GM19238 (cell line): Measurements from ENCODE around the gene SIRT7.

ENCODE experiments used
- DNase-seq: peaks from one replicate; pipeline ENCODE4 v3.0.0; 2011; ENCODE audit warnings: low spot score; ENCODE audit not compliant: insufficient read length

The SIRT7 gene

DNA sequence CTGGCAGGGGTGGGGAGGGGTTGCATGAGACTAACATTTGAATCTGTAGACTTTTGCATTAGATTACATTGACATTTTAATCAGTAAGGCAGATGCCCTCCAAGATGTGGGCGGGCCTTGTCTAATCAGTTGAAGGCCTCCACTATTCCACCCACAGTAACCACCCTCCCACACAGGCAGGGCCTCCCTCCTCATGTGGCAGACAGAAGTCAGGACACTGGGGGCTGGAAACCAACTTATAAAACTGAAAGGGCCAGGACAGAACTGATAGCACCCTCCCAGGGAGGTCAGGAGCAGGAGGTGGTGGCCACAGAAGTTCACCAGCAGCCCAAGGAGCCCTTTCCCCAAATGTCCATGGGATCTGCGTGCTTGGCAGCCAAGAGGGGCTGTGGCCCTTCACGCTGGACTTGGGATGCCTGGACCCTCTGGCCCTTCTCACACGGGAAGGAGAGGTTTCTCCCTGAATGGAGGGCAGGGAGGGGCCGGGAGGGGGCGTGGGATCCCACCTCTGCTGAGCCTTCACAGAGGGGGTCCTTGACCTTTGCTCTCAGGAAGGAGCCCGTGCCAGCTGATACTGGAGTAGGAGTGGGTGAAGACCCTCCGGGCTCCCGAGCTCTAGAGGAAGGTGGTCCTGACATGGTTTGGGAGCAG, 14.5 kb upstream of the SIRT7 start:
- no peak for DNase-seq

DNA sequence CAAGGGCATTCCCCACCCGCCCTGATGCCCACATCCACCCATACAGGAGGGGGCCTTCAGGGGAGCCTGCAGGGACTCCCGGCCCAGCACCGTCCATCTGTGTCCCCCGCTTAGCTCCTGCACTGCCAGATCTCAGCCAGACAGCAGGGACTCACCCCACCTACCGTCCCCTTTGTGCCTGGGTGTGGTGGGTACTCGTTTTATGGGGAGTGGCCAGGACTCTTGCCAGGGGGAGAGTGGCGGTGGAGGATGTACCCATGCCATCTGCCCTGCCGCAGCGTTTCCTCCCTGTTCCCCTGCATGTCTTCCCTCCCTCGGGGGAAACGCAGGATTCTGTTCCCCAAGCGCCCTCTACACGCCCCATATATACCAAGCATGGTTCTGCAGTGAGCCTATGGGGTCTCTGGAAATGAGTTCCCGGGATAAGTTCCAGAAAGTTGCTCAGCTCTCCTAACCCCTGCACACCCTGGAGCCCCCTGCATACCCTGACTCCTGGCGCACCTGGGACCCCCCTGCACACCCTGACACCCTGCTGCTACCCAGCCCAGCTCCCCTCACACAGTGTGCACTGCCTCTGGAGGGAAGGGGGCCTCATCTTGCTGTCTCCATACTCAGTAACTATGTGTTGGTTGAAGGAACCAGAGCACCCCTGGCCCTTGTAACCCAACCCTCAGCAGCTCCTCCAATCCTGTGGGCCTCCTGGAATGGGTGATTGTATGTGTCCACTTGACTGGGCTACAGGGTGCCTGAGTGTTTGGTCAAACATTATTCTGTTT, 13.8 kb upstream of the SIRT7 start:
- DNase-seq, result no peak

GRCh38 chr17:81931189-81931556, 13.2 kb upstream of the SIRT7 start:
- no peak for DNase-seq

- DNase-seq, result no peak
Measured at GRCh38 chr17:81930142-81931125, 12.5 kb upstream of the SIRT7 start.

DNA sequence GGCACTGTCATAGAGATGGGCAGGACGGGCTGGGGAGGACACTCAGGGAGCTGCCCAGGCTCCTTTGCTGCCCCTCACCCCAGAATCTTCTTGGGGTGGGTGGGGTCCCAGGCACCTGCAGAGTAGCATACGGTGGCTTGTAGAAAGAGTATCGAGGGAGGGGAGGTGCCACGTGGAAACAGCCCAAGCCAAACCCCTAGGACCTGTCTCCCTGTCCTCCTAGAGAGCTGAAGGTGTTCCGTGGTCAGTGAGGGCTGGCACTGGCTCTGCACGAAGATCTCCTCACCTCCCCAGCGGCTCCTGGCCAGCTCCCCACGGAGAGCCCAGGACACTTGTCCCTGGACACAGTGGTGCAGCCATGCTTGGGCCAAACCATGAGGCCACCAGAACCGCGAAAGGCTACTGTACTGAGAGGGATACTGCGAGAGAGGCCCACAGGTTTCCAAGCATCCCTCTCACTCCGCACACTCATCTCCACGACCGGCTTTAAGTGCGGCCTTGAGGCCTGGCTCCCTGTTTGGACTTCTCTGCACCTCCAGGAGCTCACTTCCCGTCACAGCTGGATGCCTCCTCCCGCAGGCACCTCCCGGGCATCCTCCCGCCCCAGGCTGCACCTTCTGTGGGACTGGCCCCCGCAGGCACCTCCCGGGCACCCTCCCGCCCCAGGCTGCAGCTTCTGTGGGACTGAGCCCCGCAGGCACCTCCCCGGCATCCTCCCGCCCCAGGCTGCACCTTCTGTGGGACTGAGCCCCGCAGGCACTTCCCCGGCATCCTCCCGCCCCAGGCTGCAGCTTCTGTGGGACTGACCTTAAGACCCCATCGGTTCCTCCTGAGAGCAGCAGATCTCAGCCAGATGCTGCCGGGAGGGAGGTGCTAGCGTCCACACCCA, 11.5 kb upstream of the SIRT7 start:
- no peak for DNase-seq

GRCh38 chr17:81928544-81929252, 10.7 kb upstream of the SIRT7 start:
- no peak for DNase-seq

GRCh38 chr17:81927653-81928543, 9.9 kb upstream of the SIRT7 start, which contains the start of gene MAFG:
Gene MAFG (minus strand): TSS chr17:81927735. CDS start chr17:81923185, 4,550 bp downstream.
- DNase-seq, result peak; percentile 100

DNA sequence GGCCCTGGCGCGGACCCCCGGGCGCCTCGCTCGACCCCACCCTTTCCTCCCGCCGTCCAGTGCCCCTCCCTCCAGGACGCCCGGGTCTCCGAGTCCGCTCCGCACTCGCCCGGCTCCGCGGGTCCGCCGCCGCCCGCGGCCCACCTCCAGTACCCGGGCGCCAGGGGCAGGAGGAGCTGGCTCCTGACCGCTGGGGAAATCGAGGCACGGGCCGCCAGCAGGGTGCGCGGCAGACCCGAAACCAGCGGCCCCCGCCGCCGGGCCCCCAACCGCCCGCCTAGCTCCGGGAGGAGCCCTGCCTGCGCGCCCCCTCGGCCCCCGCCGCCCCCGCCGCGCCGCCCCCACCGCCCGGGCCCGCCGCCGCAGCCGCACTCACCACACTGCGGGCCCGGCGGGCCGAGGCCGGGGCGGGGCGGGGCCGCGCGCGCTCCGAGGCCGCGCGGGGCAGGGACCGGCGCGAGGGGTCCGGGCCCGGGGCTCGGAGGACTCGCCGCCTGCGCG, 9.2 kb upstream of the SIRT7 start:
- DNase-seq, result peak; percentile 42

DNA sequence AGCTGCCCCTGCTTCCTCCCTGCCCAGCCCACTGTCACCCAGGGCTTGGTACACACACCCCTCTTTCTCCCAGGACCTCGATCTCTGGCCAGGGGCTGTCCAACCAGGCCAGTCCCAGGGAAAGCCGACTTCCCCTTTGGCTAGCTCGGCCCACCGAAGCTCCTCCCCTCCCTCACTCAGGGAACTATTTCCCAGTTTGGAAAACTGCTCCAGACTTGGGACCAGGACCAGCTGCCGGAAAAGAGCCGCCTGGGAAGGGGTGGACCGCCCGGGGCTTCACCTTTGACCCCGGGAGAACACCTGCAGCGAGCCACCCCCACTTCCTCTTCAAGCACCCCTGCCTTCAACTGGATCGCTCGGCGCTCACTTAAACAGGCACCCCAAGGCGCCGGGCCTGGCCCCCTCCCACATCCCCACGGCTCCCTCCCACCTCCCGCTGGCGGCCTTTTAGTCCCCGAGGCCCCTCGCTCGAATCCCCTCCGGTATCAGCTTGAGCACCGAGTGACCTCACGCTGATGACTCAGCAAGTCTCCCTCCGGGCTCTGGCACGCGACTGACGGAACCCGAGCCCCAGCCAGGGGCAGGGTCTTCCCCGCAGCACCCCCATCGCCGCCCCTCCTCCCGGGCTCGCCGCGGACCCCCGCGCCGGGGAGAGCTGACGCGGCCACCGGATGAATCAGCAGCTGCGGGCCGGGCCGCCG, 8.6 kb upstream of the SIRT7 start:
- peak; percentile 69 for DNase-seq

- DNase-seq, result no peak
Measured at GRCh38 chr17:81925860-81926450, 8.0 kb upstream of the SIRT7 start.

- no peak for DNase-seq
Measured at GRCh38 chr17:81924557-81925532, 6.9 kb upstream of the SIRT7 start.

DNA sequence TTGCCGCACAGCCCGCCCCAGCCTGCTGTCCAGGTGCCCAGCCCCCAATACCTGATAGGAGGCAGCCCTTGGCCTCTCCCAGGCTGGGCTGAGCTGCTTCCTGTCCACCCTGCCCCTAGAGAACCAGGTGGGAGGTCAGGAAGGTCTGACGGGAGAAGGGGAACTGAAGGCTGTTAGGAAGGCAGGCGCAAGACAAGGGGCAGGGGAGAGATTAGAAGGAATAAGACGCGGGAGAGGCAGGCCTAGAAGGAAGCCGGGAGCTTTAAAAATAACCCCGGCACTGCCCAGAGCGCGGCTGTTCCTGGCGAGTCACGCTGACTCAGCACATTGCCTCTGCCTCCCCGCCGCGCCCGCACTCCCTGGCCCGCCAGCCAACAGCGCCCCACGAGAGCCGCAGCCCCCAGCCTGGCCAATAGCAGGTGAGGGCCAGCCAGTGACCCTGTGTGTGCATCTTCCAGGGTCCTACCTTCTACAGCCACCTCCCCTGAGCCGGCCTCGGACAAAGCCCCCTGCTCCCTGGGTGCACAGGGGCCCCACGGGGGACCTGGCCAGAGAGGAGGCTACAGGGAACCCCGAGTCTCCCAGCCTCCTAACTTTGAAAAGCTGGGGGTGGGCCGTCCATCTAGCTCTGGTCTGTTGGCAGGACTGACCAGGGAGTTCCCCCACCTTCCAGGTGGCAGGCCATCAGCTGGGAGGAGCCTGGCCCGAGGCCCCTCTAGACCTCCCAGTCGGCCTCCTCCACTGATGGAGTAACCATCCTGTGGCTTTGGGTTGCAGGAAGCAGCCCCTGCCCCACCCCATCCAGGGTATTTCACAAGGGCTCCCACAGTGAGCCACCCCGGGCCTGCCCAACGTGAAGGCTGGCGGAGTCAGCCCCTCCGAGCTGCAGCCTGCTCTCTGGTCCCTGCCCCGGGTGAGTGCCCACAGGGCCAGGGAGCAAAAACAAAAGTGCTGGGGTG, 5.6 kb upstream of the SIRT7 start:
- no peak for DNase-seq

DNA sequence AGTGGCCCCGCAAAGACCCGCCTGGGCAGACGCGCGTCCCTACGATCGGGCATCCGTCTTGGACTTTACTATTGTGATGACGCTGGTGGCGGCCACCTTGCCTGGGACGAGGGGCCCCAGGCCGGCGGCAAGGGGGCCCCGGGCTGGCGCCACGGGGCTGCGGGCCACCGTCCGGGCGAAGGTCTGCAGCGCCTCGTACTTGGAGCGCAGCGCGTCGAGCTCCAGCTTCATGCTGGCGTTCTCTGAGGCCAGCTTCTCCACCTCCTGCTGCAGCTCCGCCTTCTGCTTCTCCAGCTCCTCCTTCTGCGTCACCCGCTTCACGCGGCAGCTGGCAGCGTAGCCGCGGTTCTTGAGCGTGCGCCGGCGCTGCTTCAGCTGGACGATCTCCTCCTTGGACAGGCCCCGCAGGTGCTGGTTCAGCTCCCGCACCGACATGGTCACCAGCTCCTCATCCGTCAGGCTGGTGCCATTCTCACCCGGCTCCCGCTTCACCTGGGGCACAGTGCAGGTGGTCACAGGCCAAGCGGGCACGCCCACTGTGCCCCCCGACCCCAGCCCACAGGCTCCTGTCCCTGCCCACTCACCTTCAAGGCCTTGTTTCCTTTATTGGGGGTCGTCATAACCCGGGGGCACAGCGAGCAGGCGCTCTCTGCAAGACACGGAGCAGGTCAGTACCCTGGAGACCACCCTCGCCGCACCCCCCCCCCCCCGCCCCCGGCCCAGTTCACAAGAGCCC, 4.8 kb upstream of the SIRT7 start:
- DNase-seq, result no peak

DNA sequence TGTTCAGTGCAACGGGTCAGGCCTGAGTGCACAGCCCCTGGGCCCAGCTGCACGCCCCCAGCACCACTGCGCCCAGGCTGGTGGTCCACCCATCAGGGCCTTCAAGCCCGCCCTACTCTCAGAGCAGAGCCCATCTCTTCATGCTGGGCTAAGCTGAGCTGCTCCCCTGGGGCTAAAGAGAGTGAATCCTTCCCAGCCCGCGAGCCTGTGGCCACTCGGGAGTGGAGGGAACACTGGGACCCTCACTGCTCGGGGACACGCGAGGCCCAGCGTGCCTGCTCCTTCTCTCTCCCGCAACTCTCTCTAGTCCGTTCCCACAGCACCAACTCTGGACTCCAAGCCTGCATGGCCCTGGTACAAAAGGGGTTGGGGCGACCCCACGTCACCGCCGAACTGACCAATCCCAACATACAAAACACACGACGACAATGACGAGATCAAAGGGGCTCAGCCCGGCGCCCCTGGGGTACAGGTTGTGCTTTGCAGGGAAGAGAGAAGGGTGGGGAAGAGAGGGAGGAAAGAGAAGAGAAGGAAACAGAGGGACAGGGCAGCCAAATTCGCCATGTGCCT, 4.1 kb upstream of the SIRT7 start:
- DNase-seq, result no peak

- DNase-seq, result no peak
Measured at GRCh38 chr17:81921537-81921862, 3.5 kb upstream of the SIRT7 start.
